GM12865 (cell line): ENCODE results near the gene CLEC16A.
A peak's percentile ranks its signal among the peaks of the same experiment; 100 is the strongest.

Experiments used
- DNase-seq: peaks from one replicate; pipeline ENCODE4 v3.0.0; 2010; ENCODE audit warnings: low read depth
- H3K4me3 ChIP-seq: 2 replicates; pipeline ENCODE4 v1.5.1; 2011; ENCODE audit warnings: mild to moderate bottlenecking, low read depth, low read length, control low read depth
- CTCF ChIP-seq: IDR thresholded peaks from 2 replicates; pipeline ENCODE4 v1.5.1; 2011; ENCODE audit warnings: low read length, control low read depth, low read depth, inconsistent platforms; ENCODE audit not compliant: insufficient read depth; ENCODE audit errors: missing control alignments

Gene CLEC16A

GRCh38 chr16:10918294-10919002, 25.9 kb upstream of the CLEC16A start:
- DNase-seq = peak; percentile 96
- peak; percentile 100 for TF ChIP-seq CTCF
- no peak overlapping the region for H3K4me3 ChIP-seq

GRCh38 chr16:10919003-10919351, 25.4 kb upstream of the CLEC16A start:
- no peak overlapping the region for H3K4me3 ChIP-seq
- no peak for TF ChIP-seq CTCF
- no peak for DNase-seq

GRCh38 chr16:10920726-10921427, 23.5 kb upstream of the CLEC16A start:
- H3K4me3 ChIP-seq = no peak overlapping the region
- no peak for DNase-seq
- TF ChIP-seq CTCF = no peak

- no peak for DNase-seq
- no peak for TF ChIP-seq CTCF
- no peak overlapping the region for H3K4me3 ChIP-seq
Measured at GRCh38 chr16:10921536-10922327, 22.6 kb upstream of the CLEC16A start.

- no peak for DNase-seq
- no peak for TF ChIP-seq CTCF
- no peak overlapping the region for H3K4me3 ChIP-seq
Measured at GRCh38 chr16:10922328-10923145, 21.8 kb upstream of the CLEC16A start.

- DNase-seq = no peak
- no peak overlapping the region for H3K4me3 ChIP-seq
- TF ChIP-seq CTCF = no peak
Measured at GRCh38 chr16:10923146-10923649, 21.2 kb upstream of the CLEC16A start.
